ENCODE results near the gene P2RY14.

DNA sequence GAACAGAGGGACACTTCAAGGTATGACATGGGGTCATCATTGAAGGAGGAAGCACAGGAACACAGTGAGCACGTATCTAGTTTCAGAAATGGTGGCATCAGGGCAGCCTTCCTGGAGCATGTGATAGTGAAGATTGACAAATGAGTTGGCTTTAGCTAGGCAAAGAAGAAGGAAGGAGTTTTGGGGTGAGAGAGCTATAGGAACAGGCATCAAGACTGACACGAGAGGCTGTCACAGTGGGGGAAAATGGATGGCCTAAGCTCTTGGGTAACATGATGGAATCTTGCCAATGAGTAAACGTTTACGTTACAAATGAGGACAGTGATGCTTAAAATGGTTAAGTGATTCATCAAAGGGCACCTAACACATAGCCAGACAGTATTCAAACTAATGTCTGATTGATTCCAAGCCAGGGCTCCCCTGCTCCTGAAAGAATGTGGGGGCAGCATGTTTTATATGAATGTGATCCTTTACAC, 52.2 kb downstream of the P2RY14 start:
- TF ChIP-seq, protein P1, sequence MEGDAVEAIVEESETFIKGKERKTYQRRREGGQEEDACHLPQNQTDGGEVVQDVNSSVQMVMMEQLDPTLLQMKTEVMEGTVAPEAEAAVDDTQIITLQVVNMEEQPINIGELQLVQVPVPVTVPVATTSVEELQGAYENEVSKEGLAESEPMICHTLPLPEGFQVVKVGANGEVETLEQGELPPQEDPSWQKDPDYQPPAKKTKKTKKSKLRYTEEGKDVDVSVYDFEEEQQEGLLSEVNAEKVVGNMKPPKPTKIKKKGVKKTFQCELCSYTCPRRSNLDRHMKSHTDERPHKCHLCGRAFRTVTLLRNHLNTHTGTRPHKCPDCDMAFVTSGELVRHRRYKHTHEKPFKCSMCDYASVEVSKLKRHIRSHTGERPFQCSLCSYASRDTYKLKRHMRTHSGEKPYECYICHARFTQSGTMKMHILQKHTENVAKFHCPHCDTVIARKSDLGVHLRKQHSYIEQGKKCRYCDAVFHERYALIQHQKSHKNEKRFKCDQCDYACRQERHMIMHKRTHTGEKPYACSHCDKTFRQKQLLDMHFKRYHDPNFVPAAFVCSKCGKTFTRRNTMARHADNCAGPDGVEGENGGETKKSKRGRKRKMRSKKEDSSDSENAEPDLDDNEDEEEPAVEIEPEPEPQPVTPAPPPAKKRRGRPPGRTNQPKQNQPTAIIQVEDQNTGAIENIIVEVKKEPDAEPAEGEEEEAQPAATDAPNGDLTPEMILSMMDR (IDR thresholded peaks at IDR 0.05), result no peak
- TF ChIP-seq POLR2A (IDR thresholded peaks at IDR 0.05), result no peak
- peak in 2 of 3 donors; percentile 11 to 40 for TF ChIP-seq POLR2AphosphoS5 (IDR thresholded peaks at IDR 0.05)

Measured in stomach (tissue), 4 donors.